GM19035 (cell line): ENCODE results near the gene CNIH4.
"Not testable (repeated sequence)": the region's sequence is repeated elsewhere in the genome, so short reads cannot be mapped to it uniquely, and the experiment has no call there.

Source experiments
- ATAC-seq: cut with Tn5 transposase; IDR thresholded peaks from one replicate; pipeline ENCODE4 v1.9.1; 2021; ENCODE audit not compliant: unreplicated experiment

Gene CNIH4

GRCh38 chr1:224348137-224348536 lies 8.5 kb upstream of the CNIH4 start:
- ATAC-seq = no peak

DNA sequence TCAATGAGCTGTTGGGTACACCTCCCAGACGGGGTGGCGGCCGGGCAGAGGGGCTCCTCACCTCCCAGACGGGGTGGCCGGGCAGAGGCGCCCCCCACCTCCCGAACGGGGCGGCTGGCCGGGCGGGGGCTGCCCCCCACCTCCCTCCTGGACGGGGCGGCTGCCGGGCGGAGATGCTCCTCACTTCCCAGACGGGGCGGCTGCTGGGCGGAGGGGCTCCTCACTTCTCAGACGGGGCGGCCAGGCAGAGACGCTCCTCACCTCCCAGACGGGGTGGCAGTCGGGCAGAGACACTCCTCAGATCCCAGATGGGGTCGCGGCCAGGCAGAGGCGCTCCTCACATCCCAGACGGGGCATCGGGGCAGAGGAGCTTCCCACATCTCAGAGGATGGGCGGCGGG lies 7.0 kb upstream of the CNIH4 start:
- not testable (repeated sequence) for ATAC-seq

DNA sequence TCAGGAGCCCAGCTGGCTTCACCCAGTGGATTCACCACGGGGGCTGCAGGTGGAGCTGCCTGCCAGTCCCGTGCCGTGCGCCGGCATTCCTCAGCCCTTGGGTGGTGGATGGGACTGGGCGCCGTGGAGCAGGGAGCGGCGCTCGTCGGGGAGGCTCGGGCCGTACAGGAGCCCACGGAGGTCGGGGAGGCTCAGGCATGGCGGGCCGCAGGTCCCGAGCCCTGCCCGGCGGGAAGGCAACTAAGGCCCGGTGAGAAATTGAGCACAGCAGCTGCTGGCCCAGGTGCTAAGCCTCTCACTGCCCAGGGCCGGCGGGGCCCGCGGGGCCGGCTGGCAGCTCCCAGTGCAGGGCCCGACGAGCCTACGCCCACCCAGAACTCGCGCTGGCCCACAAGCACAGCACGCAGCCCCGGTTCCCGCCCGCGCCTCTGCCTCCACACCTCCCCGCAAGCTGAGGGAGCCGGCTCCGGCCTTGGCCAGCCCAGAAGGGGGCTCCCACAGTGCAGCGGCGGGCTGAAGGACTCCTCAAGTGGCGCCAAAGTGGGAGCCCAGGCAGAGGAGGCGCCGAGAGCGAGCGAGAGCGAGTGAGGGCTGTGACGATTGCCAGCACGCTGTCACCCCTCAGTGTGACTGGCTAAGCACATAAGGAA lies 4.1 kb upstream of the CNIH4 start:
- not testable (repeated sequence) for ATAC-seq

DNA sequence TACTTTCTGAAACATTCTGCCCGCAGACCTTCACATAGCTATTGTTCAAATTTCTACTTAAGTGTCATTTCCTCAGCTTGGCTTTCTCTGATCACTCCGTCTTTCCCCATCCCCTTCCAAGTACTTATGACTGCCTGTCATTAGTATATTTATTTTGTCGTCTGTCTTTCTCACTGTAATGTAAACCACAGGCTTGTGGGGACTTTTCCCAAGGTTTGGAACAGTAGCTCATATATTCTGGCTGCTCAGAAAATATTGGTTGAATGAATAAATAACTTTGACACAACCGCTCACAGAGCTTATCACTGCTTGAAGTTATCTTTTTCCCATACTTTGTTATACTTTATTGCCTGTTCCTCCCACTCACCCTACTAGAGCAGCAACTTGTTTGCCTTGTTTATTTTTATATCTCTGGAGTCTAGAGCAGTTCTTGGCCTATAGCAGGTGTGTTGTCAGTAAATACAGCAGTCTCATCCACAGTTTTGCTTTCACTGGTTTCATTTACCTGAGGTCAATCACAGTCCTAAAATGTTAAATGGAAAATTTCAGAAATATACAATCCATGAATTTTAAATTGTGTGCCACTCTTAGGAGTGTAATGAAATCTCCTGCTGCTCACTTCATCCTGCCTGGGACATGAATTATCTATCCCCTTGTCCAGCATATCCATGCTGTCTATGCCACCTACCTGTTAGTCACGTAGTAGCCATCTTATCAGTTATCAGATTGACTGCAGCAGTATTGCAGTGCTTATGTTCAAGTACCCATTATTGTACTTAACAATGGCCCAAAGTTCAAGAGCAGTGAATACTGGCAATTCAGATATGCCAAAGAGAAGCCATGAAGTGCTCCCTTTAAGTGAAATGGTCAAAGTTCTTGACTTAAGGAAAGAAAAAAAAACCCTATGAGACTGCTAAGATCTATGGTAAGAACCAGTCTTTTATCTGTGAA lies 2.4 kb upstream of the CNIH4 start:
- ATAC-seq = no peak

DNA sequence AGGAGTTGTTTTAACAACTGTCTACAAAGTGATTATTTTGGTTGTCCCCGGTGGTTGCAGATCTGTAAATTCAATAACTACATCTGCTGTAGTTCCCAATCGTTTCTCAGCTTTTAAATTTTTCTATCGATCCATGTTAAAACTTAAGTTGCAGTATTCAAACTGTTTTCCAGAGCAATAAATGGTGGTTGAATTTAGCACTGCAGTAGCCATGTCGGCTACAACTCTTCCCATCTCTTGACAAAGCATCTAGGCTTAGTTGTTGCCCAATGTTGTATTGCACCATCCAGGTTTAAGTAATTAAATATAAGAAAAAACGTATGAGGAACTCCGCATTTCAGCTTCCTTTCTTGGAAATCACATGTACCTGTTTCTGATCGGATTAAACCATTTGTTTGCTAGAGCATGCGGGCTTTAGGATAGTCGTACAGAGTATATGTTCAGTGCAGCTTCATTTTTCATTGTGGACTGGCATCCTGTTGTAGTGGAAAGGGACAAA lies 996 bp downstream of the CNIH4 start:
- no peak for ATAC-seq

GRCh38 chr1:224358237-224358636 lies 1.6 kb downstream of the CNIH4 start:
- ATAC-seq = no peak

DNA sequence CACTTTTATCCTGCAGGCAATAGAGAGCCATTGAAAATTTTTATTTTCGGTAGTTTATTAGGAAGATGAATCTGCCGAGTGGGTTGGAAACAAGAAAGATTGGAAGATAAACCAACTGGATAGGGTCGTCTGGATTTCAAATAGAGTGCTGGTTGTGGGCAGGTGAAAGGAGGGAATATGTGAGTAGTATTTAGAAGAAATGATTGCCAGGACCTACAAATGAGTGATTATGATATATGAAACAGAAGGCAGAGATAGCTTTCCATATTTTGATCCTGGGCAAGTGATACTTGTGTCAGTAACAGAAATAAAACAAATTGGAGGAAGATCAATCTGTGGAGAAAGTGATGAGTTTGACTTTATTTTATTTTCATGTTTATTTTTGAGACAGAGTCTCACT lies 2.5 kb downstream of the CNIH4 start:
- no peak for ATAC-seq

DNA sequence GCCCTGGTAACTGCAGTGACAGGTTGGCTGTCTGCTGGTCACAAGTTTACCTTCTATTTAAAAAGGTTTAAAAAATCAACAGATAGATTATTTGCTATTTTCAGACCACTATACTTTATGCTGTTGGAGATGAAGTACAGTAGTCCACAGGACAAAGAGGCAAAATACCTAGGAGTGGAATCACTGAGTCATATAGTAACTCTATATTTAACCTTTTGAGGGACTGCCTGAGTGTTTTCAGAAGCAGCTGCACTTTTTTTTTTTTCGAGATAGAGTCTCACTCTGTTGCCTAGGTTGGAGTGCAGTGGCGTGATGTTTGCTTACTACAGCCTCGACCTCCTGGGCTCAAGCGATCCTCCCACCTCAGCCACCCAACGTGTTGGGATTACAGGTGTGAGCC lies 11.7 kb downstream of the CNIH4 start:
- peak; percentile 89 for ATAC-seq

- no peak for ATAC-seq
Measured at GRCh38 chr1:224373008-224373590, 16.4 kb downstream of the CNIH4 start.

- ATAC-seq = no peak
Measured at GRCh38 chr1:224375059-224375458, 18.4 kb downstream of the CNIH4 start.

DNA sequence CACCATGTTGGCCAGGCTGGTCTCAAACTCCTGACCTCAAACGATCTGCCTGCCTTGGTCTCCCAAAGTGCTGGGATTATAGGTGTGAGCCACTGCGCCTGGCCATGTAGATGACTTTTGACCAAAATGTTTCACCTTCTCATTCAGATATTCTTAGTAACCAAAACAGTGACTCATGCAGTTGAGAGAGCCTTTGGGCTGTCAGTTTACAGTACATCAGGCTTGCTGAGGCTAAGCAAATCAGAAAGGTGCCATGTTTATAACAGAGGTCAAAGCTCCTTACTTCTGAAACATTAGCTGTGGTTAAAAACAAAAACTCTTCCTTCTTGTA lies 21.0 kb downstream of the CNIH4 start:
- peak; percentile 61 for ATAC-seq

GRCh38 chr1:224378855-224379631 lies 22.4 kb downstream of the CNIH4 start:
- no peak for ATAC-seq

GRCh38 chr1:224380003-224380402 lies 23.3 kb downstream of the CNIH4 start:
- ATAC-seq = no peak

- no peak for ATAC-seq
Measured at GRCh38 chr1:224381880-224382548, 25.3 kb downstream of the CNIH4 start.

GRCh38 chr1:224383218-224383617 lies 26.5 kb downstream of the CNIH4 start:
- ATAC-seq = no peak

GRCh38 chr1:224387302-224387912 lies 30.7 kb downstream of the CNIH4 start:
- no peak for ATAC-seq

GRCh38 chr1:224387943-224388342 lies 31.3 kb downstream of the CNIH4 start:
- ATAC-seq = no peak

- ATAC-seq = no peak
Measured at GRCh38 chr1:224390517-224390916, 33.8 kb downstream of the CNIH4 start.

- no peak for ATAC-seq
Measured at GRCh38 chr1:224392411-224393249, 36.0 kb downstream of the CNIH4 start.
